Activated CD8-positive, alpha-beta T cell treated with anti-CD3 and anti-CD28 coated beads, Interleukin-2, amount 10 ng/mL, durations not matched to agents 7 days and 5 days (primary cell): Measurements from ENCODE around the gene C10orf90. TPM values are rescaled to one million over a fixed set of nuclear protein-coding genes. Genes with fewer than 3 reads are reported as not detected.
"Not testable (repeated sequence)": the region's sequence is repeated elsewhere in the genome, so short reads cannot be mapped to it uniquely, and the experiment has no call there.

Experiments
- ATAC-seq: fragments of 150-1000 bp; cut with Tn5 transposase; one replicate; pipeline ENCODE4 v1.10.0; 2021; ENCODE audit warnings: moderate library complexity
- CTCF ChIA-PET: fragments of 350-600 bp; sonication (Branson Sonifier 250); formaldehyde crosslinking; loops from one replicate; lab custom pipeline; 2021; ENCODE audit warnings: antibody characterized with exemption; lab: Charles Lee
- POLR2A ChIA-PET: fragments of 350-600 bp; sonication (Branson Sonifier 250); formaldehyde crosslinking; loops from one replicate; lab custom pipeline; 2021; ENCODE audit warnings: antibody characterized with exemption; lab: Charles Lee
- DNase-seq: peaks from one replicate; pipeline ENCODE4 v3.0.0-alpha.2; 2020
- H3K27ac Mint-ChIP-seq: one replicate; pipeline ENCODE4 v1.8.0; 2021; ENCODE audit warnings: mild to moderate bottlenecking, mixed read lengths
- H3K27me3 Mint-ChIP-seq: one replicate; pipeline ENCODE4 v1.8.0; 2021; ENCODE audit warnings: low read depth, mixed read lengths
- H3K36me3 Mint-ChIP-seq: one replicate; pipeline ENCODE4 v1.8.0; 2021; ENCODE audit warnings: low read depth, mixed read lengths
- H3K4me1 Mint-ChIP-seq: one replicate; pipeline ENCODE4 v1.8.0; 2021; ENCODE audit warnings: low read depth, mixed read lengths
- H3K4me3 Mint-ChIP-seq: one replicate; pipeline ENCODE4 v1.8.0; 2021; ENCODE audit warnings: mild to moderate bottlenecking, mixed read lengths
- H3K9me3 Mint-ChIP-seq: one replicate; pipeline ENCODE4 v1.8.0; 2022; ENCODE audit warnings: mixed read lengths; ENCODE audit not compliant: insufficient read depth
- total RNA-seq, 2 experiments: library from RNA; stranded (reverse); gene quantifications; one replicate each; pipeline ENCODE4 v1.2.3, GENCODE V29; 2021

The C10orf90 gene
- total RNA-seq, 2 experiments from 2014 or later, result not detected

- H3K36me3 Mint-ChIP-seq, result no peaks in the 10 kb centered on the region
- H3K27me3 Mint-ChIP-seq, result no peaks in the 10 kb centered on the region
- ATAC-seq (no peak), DNase-seq (no peak)
- no peaks in the 10 kb centered on the region for H3K9me3 Mint-ChIP-seq
- H3K4me3 Mint-ChIP-seq, result no peak overlapping the region
- CTCF ChIA-PET, result no interaction called here
- H3K27ac Mint-ChIP-seq, result no peak overlapping the region
- POLR2A ChIA-PET, result no interaction called here
- H3K4me1 Mint-ChIP-seq, result no peaks in the 10 kb centered on the region
These were observed 100.8 kb downstream of the C10orf90 start for GRCh38 chr10:126569513-126570244.

DNA sequence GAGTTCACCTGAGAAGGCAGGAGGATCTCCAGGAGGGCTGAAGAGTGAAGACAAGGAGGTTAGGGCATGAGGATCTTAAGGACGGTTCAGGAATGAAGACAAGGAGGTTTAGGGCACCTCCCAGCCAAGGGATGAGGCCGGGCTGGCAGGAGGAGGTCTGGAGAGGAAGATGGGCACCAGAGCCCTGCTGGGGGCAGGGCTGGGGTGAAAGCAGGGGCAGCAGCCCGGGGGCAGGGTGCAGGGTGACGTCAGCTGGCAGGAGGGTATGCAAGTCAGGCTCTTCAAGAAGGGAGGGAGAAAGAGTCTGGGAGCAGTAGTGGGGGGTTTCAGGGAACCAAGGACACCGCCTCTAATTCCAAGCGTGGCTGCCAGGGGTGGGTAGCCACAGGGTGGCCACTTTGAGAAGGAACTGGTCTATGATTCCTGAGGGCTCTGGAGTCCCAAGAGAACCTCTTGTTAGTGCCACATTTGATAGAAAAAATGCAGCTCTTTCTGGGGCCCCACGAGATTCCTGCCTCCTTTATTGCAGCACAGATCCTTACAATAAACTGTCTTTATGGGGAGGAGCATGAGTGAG is 101.6 kb downstream of the C10orf90 start:
- H3K27ac Mint-ChIP-seq, result no peak overlapping the region
- no peak for ATAC-seq
- H3K27me3 Mint-ChIP-seq, result no peaks in the 10 kb centered on the region
- H3K4me1 Mint-ChIP-seq, result no peaks in the 10 kb centered on the region
- H3K4me3 Mint-ChIP-seq, result no peak overlapping the region
- H3K36me3 Mint-ChIP-seq, result no peaks in the 10 kb centered on the region
- no peaks in the 10 kb centered on the region for H3K9me3 Mint-ChIP-seq
- no peak for DNase-seq
- POLR2A ChIA-PET, result interaction anchor here (0.6 kb wide), 1 partner anchor 309 kb away, joined by 3 read pairs; no protein-coding TSS in a partner anchor
- CTCF ChIA-PET, result no interaction called here

DNA sequence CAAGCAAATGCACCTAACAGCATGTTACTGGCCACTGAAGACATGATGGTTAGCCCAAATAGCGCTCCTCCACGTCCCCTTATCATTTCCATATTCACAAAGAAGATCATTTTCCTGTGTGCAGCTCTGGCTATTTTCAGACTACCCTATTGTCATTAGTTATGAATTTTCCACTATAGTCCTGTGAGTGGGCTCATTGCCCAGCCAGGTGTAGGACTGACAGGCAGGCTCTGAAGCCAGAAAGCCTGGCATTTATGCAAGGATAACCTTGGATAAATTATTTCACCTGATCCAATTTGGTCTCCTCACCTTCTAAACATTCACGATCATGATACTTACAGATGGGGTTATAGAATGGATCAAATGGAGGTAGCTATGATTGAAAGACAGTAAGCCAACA is 104.6 kb downstream of the C10orf90 start:
- ChIA-PET POLR2A (no interaction called here), CTCF (no interaction called here)
- Mint-ChIP-seq H3K27ac (no peak overlapping the region), H3K9me3 (no peaks in the 10 kb centered on the region), H3K27me3 (no peaks in the 10 kb centered on the region), H3K4me3 (no peak overlapping the region), H3K36me3 (no peaks in the 10 kb centered on the region), H3K4me1 (no peaks in the 10 kb centered on the region)
- ATAC-seq (no peak), DNase-seq (no peak)

GRCh38 chr10:126565441-126565840 is 105.1 kb downstream of the C10orf90 start:
- Mint-ChIP-seq H3K4me1 (no peaks in the 10 kb centered on the region), H3K27ac (no peak overlapping the region), H3K27me3 (no peaks in the 10 kb centered on the region), H3K4me3 (no peak overlapping the region), H3K9me3 (no peaks in the 10 kb centered on the region), H3K36me3 (no peaks in the 10 kb centered on the region)
- DNase-seq (peak; percentile 21), ATAC-seq (no peak)
- ChIA-PET POLR2A (no interaction called here), CTCF (no interaction called here)

GRCh38 chr10:126564326-126564888 is 106.1 kb downstream of the C10orf90 start:
- ATAC-seq, result no peak
- H3K4me1 Mint-ChIP-seq, result no peaks in the 10 kb centered on the region

DNA sequence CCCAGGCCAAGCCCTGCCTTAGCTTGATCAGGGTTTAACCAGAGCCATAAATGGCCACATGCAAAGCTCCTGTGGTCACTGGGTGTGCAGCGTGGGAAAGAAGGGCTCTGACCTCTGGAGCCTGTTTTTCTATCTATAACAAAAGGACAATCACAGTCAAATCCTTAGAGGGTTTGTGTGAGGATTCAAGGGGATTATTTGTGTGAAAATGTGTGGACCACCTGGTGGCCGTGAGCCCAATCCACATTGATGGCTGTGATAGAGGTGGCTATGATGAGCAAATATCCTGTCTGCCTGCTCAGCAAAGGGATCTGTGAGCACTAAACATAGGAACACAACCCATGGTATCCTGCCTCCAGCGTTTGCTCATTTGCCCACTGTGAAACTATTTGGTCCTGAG is 107.1 kb downstream of the C10orf90 start:
- ATAC-seq, result no peak
- H3K27ac Mint-ChIP-seq, result no peak overlapping the region
- no peaks in the 10 kb centered on the region for H3K9me3 Mint-ChIP-seq
- ChIA-PET POLR2A (no interaction called here), CTCF (no interaction called here)
- no peak for DNase-seq
- H3K4me1 Mint-ChIP-seq, result no peaks in the 10 kb centered on the region
- H3K36me3 Mint-ChIP-seq, result no peaks in the 10 kb centered on the region
- no peaks in the 10 kb centered on the region for H3K27me3 Mint-ChIP-seq
- no peak overlapping the region for H3K4me3 Mint-ChIP-seq

More at GRCh38 chr10:126564326-126564888, 106.1 kb downstream of the C10orf90 start:
- no peaks in the 10 kb centered on the region for H3K9me3 Mint-ChIP-seq
- DNase-seq, result peak; percentile 21
- no peaks in the 10 kb centered on the region for H3K27me3 Mint-ChIP-seq
- POLR2A ChIA-PET, result no interaction called here
- no peak overlapping the region for H3K4me3 Mint-ChIP-seq
- H3K36me3 Mint-ChIP-seq, result no peaks in the 10 kb centered on the region
- no peak overlapping the region for H3K27ac Mint-ChIP-seq
- CTCF ChIA-PET, result no interaction called here

DNA sequence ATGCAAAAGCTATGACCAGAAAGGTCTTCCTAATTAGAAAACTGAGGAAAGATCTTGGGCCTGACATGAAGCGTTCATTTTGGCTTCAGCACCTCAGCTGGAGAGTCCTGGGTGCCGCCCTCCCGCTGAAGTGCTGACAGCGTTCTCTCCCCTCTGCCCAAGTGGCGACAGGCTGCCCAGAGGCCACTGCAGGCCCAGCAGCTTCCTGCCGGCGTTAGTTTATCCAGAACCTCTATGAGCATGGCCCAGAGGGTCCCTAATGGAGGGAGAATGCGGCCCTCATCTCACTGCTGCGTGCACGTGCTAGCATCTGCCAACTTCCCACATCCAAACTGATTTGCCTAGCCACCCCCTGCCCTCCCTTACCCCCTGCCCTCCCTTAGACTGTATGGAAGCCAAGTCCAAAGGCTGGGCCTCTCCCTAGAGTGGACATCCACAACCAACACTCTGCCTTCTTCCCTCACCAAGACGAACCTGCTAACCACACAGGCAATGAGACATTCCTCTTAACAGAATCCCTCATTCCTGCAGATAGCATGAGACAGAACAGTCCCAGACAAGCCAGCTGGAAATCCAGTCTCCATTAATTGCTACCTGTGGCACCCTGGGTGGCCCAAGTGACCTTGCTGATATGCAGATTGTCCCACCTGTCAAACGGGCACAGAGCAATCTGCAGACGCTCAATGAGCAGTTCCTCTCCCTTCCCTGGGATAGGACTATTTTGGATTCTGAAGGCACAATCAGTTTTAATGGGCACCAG is 108.4 kb downstream of the C10orf90 start:
- ChIA-PET POLR2A (no interaction called here), CTCF (no interaction called here)
- Mint-ChIP-seq H3K4me3 (no peak overlapping the region), H3K9me3 (no peaks in the 10 kb centered on the region), H3K4me1 (no peaks in the 10 kb centered on the region), H3K36me3 (no peaks in the 10 kb centered on the region), H3K27me3 (no peaks in the 10 kb centered on the region), H3K27ac (no peak overlapping the region)
- DNase-seq (no peak), ATAC-seq (no peak)

DNA sequence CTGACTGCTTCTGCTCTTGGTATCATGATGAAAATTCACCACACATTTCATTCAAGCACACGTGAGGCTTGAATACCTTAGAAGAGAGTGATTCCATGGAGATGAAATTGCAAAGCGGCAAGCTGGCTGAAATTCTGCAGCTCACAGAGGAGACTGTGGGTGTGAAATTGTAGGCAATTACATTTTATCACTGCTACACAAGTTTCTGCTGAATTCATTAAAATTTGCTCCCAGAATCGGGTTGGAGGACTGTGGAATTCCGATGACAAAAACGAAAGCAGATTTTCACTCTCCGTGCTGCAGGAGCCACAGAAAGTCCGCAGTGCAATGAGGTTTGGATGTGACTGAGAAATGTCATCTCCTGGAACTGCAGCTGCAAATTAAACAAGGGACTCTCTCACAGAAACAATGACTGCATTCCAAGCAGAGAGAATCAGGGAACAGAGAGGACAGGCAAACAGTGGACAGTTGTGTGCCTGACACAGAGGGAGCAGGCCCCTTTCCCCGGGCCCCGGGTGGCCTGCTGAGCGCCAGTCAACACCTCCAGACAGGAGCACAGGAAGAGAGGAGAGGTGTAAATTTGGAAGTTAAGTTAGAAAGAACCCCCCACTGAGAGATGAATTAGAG is 109.1 kb downstream of the C10orf90 start:
- H3K9me3 Mint-ChIP-seq, result no peaks in the 10 kb centered on the region
- ChIA-PET CTCF (no interaction called here), POLR2A (no interaction called here)
- H3K36me3 Mint-ChIP-seq, result no peaks in the 10 kb centered on the region
- H3K27ac Mint-ChIP-seq, result no peak overlapping the region
- H3K27me3 Mint-ChIP-seq, result no peaks in the 10 kb centered on the region
- DNase-seq (no peak), ATAC-seq (no peak)
- no peaks in the 10 kb centered on the region for H3K4me1 Mint-ChIP-seq
- H3K4me3 Mint-ChIP-seq, result no peak overlapping the region

- Mint-ChIP-seq H3K4me1 (no peaks in the 10 kb centered on the region), H3K27ac (no peak overlapping the region), H3K36me3 (no peaks in the 10 kb centered on the region), H3K27me3 (no peaks in the 10 kb centered on the region), H3K9me3 (no peaks in the 10 kb centered on the region), H3K4me3 (no peak overlapping the region)
- CTCF ChIA-PET, result no interaction called here
- POLR2A ChIA-PET, result no interaction called here
- DNase-seq (no peak), ATAC-seq (no peak)
These were observed 111.6 kb downstream of the C10orf90 start for GRCh38 chr10:126558881-126559280.

DNA sequence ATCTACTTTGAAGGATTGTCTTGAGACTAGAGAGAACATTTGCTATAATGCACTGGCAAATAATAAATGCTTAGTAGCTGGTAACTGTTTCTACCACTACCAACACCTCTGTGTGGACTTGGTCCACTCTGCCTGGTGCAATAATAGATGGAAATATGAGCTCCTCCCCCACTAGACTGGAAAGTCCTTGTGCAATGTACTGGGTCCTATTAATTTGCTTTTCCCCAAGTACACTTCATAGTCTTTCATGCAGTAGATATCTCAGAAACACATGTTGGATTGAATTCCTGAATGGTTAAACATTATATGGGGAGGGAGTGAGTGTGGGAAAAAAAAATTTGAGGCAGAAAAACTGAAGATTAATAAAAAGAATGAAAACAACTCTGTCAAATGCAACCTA is 119.3 kb downstream of the C10orf90 start:
- POLR2A ChIA-PET, result no interaction called here

GRCh38 chr10:126550586-126550985 is 119.9 kb downstream of the C10orf90 start:
- CTCF ChIA-PET, DNase-seq, ATAC-seq, H3K4me1 Mint-ChIP-seq, H3K27me3 Mint-ChIP-seq, H3K27ac Mint-ChIP-seq, H3K9me3 Mint-ChIP-seq, H3K36me3 Mint-ChIP-seq, H3K4me3 Mint-ChIP-seq, POLR2A ChIA-PET: not testable (repeated sequence)

More for the DNA sequence above, 119.3 kb downstream of the C10orf90 start:
- Mint-ChIP-seq H3K27ac (no peak overlapping the region), H3K4me3 (no peak overlapping the region), H3K9me3 (no peaks in the 10 kb centered on the region), H3K36me3 (no peaks in the 10 kb centered on the region), H3K27me3 (no peaks in the 10 kb centered on the region), H3K4me1 (no peaks in the 10 kb centered on the region)
- ATAC-seq, result no peak
- DNase-seq, result no peak
- CTCF ChIA-PET, result no interaction called here
